Suprapubic skin (tissue), 4 donors: ENCODE results near the gene IL4R.

Source experiments
- CTCF ChIP-seq, 2 donors: fragments of 200-600 bp in 1 of 2; fragments of 450-650 bp in 1 of 2; sonication (generic) in 1 of 2; IDR thresholded peaks; one replicate each; pipeline ENCODE4 v1.5.1; 2016 to 2019; ENCODE audit warnings: antibody characterized with exemption in 2 of 2, mild to moderate bottlenecking in 1 of 2, moderate library complexity in 1 of 2
- EP300 ChIP-seq: sonication (generic); formaldehyde crosslinking; IDR thresholded peaks from one replicate; pipeline ENCODE4 v1.6.1; 2017; ENCODE audit warnings: antibody characterized with exemption
- POLR2A ChIP-seq, 2 donors: fragments of 450-650 bp; IDR thresholded peaks; one replicate each; pipeline ENCODE4 v1.6.1; 2017; ENCODE audit warnings: antibody characterized with exemption in 2 of 2, mild to moderate bottlenecking in 2 of 2, moderate library complexity in 2 of 2
- POLR2AphosphoS5 ChIP-seq, 3 donors: sonication (generic); formaldehyde crosslinking; IDR thresholded peaks; one replicate each; pipeline ENCODE4 v1.6.1; 2017; ENCODE audit warnings: antibody characterized with exemption in 3 of 3

DNA sequence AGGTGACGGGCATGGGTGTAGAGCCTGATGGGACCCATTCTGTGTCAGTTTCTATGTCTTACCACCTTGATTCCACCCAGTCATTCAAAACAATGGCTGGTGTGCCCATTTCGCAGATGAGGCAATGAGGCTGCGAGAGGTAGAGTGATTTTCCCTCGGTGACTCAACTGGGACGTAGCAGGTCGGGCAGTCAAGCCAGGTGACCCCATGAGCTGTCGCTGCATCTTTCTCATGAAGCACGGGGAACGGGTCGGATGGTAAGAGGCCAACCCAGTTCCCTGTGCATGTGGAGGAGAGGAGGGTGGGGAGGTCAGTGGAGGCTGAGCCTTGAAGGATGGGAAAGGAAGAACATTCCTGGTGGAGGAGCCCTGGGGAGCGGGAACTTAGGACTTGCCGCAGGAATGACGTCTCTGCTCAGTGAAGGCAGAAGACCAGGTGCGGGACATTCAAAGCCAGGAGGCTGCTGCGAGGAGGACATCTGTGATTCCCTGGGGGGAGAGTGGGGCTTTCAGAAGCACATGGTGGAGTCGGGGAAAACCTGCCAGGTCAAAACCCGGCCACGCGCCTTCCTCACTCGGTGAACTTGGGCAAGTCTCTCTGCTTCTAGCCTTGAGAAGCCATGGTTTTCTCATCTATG lies 89.3 kb downstream of the IL4R start:
- TF ChIP-seq CTCF (IDR thresholded peaks at IDR 0.05) (no peak), POLR2A (IDR thresholded peaks at IDR 0.05) (no peak), POLR2AphosphoS5 (IDR thresholded peaks at IDR 0.05) (no peak), EP300 (no peak)
